Breast epithelium (tissue), 3 donors: Measurements from ENCODE around the gene MAP4K4.

Experiments
- POLR2AphosphoS5 ChIP-seq, 3 donors: sonication (generic); formaldehyde crosslinking; IDR thresholded peaks; one replicate each; pipeline ENCODE4 v1.6.1; 2017; ENCODE audit warnings: antibody characterized with exemption in 3 of 3
- TF ChIP-seq, protein P1 (sequence below), 3 donors: fragments of 450-650 bp; IDR thresholded peaks; one replicate each; pipeline ENCODE4 v1.5.1; 2016 to 2017; ENCODE audit warnings: antibody characterized with exemption in 3 of 3, mild to moderate bottlenecking in 3 of 3, moderate library complexity in 3 of 3

DNA sequence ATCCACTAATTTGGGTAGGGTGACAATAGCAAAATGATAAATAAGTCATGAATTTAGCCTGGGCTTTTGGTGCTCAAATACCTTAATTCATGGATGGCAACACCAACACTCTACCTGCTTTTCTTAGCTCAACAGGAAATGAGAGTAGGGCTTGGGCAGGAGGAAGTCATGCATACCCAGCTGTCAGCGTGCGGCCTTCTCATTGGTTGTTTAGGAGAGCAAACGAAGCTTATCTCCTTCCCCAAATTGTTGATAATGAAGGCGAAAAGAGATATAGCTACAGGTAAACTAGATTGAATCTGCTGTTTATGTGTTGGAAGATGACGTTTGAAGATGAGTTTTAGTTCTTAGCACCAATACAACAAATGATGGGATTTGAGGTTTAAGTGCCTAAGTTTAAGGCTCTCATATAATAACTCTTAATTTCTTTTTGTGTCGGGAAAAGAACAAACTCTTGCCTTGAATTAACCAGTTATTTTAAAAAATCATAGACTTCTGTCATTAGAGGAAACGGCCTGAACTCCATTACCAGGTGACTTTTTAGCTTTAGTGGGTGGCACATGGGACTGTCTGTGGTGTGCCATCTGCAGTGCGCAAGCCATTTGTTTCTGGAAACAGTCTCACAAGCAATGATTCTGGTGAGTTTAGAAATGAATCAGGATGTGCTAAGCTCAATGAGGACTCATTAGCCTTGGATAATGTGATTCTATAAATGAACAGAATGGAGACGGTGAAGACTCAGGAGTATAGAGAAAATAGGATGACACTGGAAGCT lies 19.8 kb downstream of the MAP4K4 start:
- TF ChIP-seq, protein P1, sequence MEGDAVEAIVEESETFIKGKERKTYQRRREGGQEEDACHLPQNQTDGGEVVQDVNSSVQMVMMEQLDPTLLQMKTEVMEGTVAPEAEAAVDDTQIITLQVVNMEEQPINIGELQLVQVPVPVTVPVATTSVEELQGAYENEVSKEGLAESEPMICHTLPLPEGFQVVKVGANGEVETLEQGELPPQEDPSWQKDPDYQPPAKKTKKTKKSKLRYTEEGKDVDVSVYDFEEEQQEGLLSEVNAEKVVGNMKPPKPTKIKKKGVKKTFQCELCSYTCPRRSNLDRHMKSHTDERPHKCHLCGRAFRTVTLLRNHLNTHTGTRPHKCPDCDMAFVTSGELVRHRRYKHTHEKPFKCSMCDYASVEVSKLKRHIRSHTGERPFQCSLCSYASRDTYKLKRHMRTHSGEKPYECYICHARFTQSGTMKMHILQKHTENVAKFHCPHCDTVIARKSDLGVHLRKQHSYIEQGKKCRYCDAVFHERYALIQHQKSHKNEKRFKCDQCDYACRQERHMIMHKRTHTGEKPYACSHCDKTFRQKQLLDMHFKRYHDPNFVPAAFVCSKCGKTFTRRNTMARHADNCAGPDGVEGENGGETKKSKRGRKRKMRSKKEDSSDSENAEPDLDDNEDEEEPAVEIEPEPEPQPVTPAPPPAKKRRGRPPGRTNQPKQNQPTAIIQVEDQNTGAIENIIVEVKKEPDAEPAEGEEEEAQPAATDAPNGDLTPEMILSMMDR (IDR thresholded peaks at IDR 0.05) = no peak
- no peak for TF ChIP-seq POLR2AphosphoS5 (IDR thresholded peaks at IDR 0.05)
